PFSK-1 (cell line): ENCODE measurements around the gene PAWR.

Experiments used
- POLR2AphosphoS5 ChIP-seq: IDR thresholded peaks from 2 replicates; pipeline ENCODE4 v1.6.1; 2012; ENCODE audit warnings: low read depth, mild to moderate bottlenecking, control low read depth, low read length, moderate library complexity
- REST ChIP-seq, 2 experiments: IDR thresholded peaks; 2 replicates each; pipeline versions ENCODE4 v1.6.1 to v1.8.0; 2011 to 2012; ENCODE audit warnings: low read depth in 2 of 2, low read length in 2 of 2, control low read depth in 1 of 2, inconsistent platforms in 1 of 2, mild to moderate bottlenecking in 1 of 2, moderate library complexity in 1 of 2; ENCODE audit not compliant: insufficient read depth in 1 of 2
- TAF1 ChIP-seq: IDR thresholded peaks from 2 replicates; pipeline ENCODE4 v1.6.1; 2012; ENCODE audit warnings: low read length, control low read depth, borderline replicate concordance; ENCODE audit not compliant: insufficient read depth

GRCh38 chr12:79706156-79706555, 15.4 kb upstream of the PAWR start:
- TF ChIP-seq TAF1, result no peak
- no peak for TF ChIP-seq POLR2AphosphoS5
- no peak for TF ChIP-seq REST (IDR thresholded peaks at IDR 0.05; ENCODE audit: insufficient read depth in 1 of 2, low read depth in 2 of 2, low read length in 2 of 2)
